ENCODE measurements around the gene CISTR. TPM values are rescaled to one million over a fixed set of nuclear protein-coding genes. Genes with fewer than 3 reads are reported as not detected.

CISTR gene
- total RNA-seq, 1 experiment from 2014 or later, result not detected

- no peak overlapping the region for H2AFZ ChIP-seq (ENCODE audit: low read length)
- H4K20me1 ChIP-seq (ENCODE audit: control insufficient read depth, insufficient read depth, insufficient read length), result peaks cover 2% of the 10 kb centered on the region
Observed at GRCh38 chr12:53750812-53751335, 905 bp downstream of the CISTR start.

More at GRCh38 chr12:53750812-53751335, 905 bp downstream of the CISTR start:
- H3K79me2 ChIP-seq (ENCODE audit: insufficient read depth, low read length), result no peaks in the 10 kb centered on the region
- no peak overlapping the region for H3K23ac ChIP-seq (ENCODE audit: insufficient read length, low read depth, low read length)
- H3K27me3 ChIP-seq (ENCODE audit: insufficient read depth, low read length), result peaks cover 59% of the 10 kb centered on the region
- peaks cover 14% of the 10 kb centered on the region for H3K23me2 ChIP-seq (ENCODE audit: insufficient read length, low read depth, low read length, poor library complexity, severe bottlenecking)
- H2BK5ac ChIP-seq (ENCODE audit: insufficient read length, low read length), result no peak overlapping the region
- no peaks in the 10 kb centered on the region for H3K79me1 ChIP-seq (ENCODE audit: insufficient read depth, low read depth, low read length, poor library complexity, severe bottlenecking)
- H4K91ac ChIP-seq (ENCODE audit: insufficient read length, low read depth, low read length), result no peak overlapping the region
- no peaks in the 10 kb centered on the region for H3K9me3 ChIP-seq (ENCODE audit: control insufficient read depth, low read depth, low read length)
- no peak overlapping the region for H3K56ac ChIP-seq (ENCODE audit: insufficient read length, low read depth, low read length)
- no peak overlapping the region for H3K14ac ChIP-seq (ENCODE audit: insufficient read depth, low read length)
- peaks cover 8 to 9% of the 10 kb centered on the region in 2 experiments for H3K4me1 Mint-ChIP-seq
- no peak overlapping the region for H3K18ac ChIP-seq (ENCODE audit: insufficient read length, low read depth, low read length)
- H3K4me1 ChIP-seq (ENCODE audit: insufficient read depth, low read length), result peaks cover 4% of the 10 kb centered on the region; the same call in 1 of the 2 replicates
- peaks cover 3% of the 10 kb centered on the region for H3K27me3 Mint-ChIP-seq (ENCODE audit: low read depth)
- WGBS (ENCODE audit: extremely low coverage, insufficient read length, low lambda C conversion rate), result no CpG with 5 or more reads among the region's 36 CpGs
- no peak overlapping the region for H2BK20ac ChIP-seq (ENCODE audit: low read depth, low read length, poor library complexity, severe bottlenecking)
- H2BK120ac ChIP-seq (ENCODE audit: low read depth, low read length, poor library complexity, severe bottlenecking), result no peak overlapping the region
- DNase-seq, result no peak
- no peak overlapping the region for H3K27ac Mint-ChIP-seq
- H3K9me3 Mint-ChIP-seq, result no peaks in the 10 kb centered on the region
- H3K4ac ChIP-seq (ENCODE audit: low read depth, low read length), result no peak overlapping the region
- H3K27ac ChIP-seq (ENCODE audit: insufficient read length, low read depth, low read length), result no peak overlapping the region
- no peak overlapping the region for H4K8ac ChIP-seq (replicated peaks; ENCODE audit: insufficient read length, low read depth, low read length)
- H3T11ph ChIP-seq (ENCODE audit: low read length), result no peak overlapping the region
- H3K9ac ChIP-seq (ENCODE audit: extremely low read depth, insufficient read length, low read length), result no peak overlapping the region
- H2BK15ac ChIP-seq (ENCODE audit: low read depth, low read length), result no peak overlapping the region
- H4K5ac ChIP-seq (ENCODE audit: insufficient read length, low read depth, low read length), result no peak overlapping the region
- H2AK5ac ChIP-seq (ENCODE audit: insufficient read length, low read length), result no peak overlapping the region
- no peak overlapping the region; a peak in 1 of 5 replicates for H3K4me3 Mint-ChIP-seq
- H2BK12ac ChIP-seq (ENCODE audit: insufficient read length, low read depth, low read length), result no peak overlapping the region
- peaks cover 0 to 2% (median 0%) of the 10 kb centered on the region in 3 experiments; a peak in 1 of 7 replicates for H3K36me3 Mint-ChIP-seq (ENCODE audit: insufficient read depth in 1 of 3, low read depth in 3 of 3)
- H3K4me2 ChIP-seq (ENCODE audit: insufficient read depth, insufficient read length, low read length), result peak overlapping the region; percentile 47
- no peak for TF ChIP-seq CTCF (conservative IDR thresholded peaks at IDR 0.05)
